GM18502 (cell line): ENCODE measurements around the gene TCOF1.

ENCODE experiments used
- ATAC-seq: cut with Tn5 transposase; IDR thresholded peaks from one replicate; pipeline ENCODE4 v1.9.1; 2021; ENCODE audit warnings: mild to moderate bottlenecking; ENCODE audit not compliant: unreplicated experiment, poor library complexity

TCOF1 gene

DNA sequence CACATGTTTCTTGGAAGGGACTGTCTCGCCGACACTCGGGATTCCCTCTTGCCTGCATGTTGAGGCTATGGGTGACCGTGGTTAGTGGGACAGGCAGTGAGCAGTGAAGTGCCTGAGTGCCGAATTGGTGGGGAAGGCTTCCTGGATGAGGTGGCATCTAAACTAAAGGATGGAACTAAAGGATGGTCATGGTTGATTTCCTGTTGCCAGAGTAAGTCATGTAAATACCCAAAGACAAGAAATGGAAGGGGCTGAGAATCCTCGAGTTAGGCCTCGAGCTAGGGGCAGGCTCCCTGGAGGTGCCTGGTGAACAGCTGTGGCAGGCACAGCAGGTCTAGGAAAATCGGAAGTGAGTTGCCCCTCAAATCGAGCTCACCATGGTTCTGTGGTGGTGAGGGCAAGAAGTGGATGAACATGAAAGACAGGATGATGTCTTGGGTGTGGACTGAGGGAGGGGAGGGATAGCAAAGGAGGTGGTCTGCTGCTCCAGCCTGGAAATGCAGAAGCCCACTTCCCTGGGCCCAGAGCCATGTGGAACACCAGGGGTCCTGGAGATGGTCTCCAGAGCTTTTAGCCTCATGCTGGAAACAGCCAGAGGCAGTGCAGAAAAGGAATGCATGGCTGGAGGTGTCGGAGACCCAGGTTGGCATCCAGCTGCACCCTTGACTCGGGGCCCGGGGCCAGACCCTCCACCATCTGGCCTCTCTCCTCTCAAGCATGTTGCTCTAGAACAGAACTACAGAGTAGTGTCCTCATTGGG lies 43.0 kb downstream of the TCOF1 start:
- no peak for ATAC-seq

DNA sequence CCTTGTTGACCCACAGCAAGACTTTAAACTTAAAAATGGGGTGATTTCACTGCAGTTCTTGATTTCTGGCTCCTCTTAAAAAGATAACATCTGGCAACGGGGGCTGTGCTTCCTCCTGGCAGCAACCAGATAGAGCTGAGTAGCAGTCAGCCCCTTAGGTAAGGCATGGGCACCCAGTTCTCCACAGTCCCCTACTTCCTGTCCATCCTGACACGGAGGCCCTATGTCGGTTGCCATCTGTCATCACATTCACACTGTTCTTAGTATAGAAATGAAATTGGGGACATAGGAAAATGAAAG lies 43.5 kb downstream of the TCOF1 start:
- ATAC-seq: no peak

DNA sequence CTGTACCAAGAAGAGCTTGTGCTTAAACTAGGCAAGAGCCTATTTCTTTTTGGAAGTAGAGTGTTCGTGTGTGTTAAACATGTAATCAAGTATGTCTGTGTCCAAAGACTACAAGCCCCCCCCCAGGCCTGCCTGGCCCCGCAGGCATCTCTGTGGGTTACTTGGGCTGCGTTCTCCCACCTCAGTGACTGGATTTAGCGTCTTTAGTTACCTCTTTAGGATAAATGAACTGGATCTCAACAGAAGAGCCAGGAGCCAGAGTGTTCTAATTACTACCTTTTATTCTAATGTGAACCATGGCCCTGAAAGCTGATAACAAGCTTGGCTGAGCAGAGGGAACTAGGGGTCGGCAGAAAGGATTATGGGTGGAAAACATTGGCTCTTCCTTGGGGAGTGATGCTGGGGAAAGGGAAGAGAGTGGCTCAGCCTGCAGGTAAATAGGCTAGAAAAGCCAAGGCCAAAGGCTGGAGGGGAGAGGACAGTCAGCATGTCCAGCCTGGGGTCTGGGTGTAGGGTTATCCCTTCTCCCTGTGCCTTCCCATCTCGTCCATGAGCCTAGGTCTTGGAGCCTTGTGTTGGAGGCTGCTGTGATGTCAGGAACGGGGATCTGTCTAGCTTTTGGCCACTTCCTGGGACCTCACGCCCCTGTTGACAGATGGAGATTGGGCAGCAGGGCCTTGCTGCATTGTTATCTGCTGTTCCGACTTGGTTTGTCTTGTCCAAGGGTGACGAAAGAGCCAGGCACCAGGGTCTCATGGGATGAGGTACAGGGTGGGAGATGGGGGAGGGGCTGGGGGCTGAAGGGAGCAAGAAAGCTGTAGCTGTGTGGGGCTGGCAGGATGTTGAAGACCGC lies 44.1 kb downstream of the TCOF1 start:
- ATAC-seq: no peak

DNA sequence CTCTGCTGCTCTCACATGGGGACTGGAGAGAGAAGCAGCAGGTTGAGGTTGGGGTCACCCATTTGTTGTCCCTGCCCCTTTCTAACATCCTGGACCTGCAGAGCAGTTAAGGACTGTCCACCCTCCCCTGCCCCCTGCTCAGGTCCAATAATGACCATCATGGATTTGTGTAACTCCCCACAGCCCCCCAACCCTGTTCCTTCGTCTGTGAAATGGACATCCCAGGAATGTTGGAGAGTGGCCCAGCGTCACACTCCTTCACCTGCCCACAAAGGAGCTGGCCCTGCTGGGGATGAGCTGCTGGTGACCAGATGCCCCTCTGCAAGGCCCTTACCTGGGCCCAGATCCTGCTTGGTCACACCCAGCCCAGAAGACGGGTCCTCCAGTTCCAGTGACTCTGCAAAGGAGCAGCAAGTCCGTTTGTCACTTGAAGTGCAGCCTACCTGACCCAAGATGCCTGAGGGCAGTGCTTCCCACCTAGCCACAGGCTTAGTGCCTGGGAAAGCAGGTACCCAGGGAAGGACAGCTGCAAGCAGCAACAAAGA lies 44.8 kb downstream of the TCOF1 start:
- no peak for ATAC-seq

DNA sequence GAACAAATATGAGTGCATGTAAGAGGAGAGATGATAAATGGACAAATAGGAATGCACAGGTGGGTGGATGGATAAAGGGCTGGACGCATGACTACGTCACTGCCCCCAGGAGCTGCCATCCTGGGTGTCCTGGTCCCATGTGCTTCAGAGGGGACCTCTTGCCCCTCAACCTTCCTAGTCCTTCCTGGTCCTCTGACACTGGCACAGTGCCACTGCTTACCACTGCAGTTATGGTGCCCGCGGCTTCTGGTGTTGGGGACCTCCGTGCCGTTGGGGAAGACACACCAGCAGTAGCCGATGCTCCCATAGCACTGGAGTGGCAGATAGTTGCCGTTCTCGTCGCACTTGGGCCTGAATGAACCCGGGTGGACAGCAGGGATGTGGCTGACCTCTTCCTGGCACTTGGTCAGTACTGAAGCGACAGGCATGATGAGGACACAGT lies 45.4 kb downstream of the TCOF1 start:
- no peak for ATAC-seq

DNA sequence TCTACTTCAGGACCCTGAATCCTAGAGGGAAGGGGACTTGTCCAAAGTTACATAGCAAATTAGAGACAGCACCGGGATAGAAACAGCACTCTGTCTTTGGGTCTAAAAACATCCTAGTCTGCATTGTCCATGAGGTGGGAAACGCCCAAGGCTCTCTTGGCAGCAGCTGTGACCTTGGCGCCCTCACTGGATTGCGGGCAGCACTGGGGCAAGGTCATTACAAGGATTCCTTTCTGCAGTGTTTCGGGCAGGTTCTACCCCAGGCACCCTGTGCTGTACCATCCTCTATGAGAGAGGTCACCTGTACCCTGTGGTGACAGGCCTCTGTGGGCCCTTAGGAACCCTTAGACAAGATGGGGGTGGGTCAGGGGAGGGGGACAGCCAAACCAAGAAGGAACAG lies 46.6 kb downstream of the TCOF1 start:
- ATAC-seq: no peak

DNA sequence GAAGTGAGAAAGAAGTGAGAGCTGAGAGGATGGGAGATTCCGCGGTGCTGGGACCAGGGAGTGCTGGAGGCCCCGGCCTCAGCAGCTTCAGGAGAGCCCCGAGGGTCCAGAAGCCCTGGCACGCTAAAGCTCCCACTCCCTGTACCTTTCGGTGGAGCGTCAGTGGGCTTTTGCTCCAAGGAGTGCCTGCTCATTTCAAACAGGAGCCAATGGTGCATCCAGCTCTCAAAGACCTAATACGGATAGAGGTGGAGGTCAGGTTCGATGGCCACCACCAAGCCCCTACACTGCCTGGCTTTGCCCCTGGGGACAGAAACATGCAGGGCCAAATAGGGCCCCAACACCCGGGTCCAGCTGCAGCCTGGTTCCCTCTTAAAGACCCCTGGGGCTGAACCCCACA lies 47.0 kb downstream of the TCOF1 start:
- no peak for ATAC-seq

DNA sequence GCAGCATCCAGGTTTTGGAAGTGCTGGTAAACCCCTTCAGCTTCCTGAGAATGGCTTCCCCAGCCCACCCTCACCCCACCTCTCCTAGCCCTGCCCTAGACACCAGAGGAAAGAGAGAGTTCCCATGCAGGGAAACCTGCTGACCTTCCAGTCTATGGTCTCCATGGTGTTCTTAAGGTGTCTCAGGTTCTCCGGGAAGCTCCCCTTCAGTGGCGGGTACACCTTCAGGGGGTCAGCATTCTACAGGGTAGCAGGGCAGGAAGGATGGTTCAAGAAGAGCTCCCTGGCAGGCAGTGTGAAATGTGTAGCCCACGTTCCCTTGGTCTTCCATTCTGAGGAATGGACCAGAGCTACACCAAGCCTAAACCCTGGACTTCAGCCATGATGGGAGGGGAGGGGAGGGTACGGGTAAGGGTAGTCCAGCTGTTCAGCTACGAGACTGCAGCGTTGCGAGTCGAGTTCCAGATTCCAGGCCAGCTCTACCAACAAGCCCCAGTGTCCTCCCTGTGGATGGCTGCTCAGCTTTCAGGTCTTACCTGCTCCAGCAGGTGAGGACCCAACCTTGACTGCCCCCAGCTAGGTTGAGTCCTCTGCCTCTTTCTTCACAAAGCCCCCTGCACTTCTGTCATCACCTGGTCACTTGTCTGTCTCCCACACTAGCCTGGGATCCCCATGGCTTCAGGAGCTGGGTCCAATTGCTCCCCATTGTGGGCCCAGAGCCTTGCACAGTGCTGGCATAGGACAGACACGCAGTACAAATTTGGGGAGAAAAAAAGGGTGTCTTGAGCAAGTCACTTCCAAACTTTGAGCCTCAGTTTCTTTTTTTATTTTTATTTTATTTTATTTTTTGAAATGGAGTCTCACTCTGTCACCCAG lies 47.7 kb downstream of the TCOF1 start:
- ATAC-seq: no peak

DNA sequence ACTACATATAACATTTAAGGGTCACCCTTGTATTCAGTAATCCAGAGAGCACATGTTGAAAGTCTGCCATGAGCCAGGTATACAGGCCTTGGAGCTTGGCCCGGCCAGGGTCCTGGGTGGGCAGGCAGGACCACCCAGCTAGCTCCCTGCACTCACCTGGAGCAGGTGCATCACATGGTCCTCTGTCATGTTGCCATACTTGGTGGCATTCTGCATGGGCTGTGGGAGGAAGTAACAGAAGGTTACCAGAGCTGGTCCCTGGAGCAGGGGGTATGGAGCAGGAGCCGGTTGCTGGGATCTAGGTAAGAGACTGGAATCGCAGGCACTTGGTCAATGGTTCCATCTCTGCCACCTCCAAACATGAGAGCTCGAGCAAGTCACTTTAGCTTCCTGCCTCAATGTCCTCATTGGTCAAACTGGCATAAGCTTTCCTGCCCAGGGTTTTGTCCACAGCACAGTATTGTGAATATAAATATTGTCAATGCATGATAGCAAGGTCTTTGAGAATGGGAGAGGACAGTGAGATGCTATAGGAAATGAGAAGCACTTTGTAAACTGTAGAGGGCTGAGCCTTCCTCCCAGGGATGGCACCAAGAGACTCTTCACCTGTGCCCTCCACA lies 48.7 kb downstream of the TCOF1 start:
- ATAC-seq: no peak

DNA sequence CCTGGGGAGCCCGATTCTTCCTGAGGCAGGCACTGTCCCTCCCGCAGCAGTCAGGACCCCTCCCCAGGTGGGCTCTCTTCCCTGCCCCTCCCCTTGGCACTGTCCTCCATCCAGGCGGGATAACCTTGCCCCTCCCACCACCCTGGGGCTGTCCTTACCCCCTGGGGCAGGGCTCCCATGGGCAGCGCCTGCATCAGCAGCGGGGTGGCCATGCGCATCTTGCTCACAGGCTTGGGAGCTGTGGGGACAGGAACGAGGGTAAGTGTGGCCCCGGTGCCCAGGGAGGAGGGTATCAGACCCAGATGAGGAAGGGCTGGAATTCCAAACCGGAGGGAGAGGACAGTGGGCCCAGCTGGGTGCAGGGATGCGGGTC lies 49.2 kb downstream of the TCOF1 start:
- ATAC-seq: no peak

DNA sequence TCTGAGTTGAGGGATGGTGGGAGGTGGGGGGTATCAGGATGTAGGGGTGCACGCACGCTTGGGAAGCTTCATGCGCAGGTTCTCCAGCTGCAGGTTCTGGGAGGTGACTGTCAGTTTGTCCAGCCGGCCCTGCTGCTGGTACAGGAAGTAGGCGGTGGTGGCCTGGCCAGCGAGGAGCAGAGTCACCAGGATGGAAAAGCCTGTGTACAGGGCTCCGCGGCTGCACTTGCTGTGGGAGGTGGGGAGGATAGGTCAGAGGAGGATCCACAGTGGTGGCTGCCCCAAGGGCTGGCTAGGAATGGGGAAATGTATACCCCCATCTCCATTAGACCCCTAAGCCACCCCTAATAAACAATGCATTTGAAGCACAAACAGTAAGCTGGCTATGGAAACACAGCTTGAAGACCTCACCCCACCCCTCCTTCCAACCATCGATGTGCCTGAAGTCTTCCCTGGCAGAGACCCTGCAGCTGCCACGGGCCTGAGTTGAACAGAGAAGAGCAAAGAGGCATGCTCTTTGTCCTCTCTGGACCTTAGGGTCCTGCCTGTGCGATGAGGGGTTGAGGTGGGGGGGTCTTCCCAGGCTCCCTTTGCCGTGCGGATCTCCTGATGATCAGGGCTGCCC lies 49.7 kb downstream of the TCOF1 start:
- ATAC-seq: no peak

DNA sequence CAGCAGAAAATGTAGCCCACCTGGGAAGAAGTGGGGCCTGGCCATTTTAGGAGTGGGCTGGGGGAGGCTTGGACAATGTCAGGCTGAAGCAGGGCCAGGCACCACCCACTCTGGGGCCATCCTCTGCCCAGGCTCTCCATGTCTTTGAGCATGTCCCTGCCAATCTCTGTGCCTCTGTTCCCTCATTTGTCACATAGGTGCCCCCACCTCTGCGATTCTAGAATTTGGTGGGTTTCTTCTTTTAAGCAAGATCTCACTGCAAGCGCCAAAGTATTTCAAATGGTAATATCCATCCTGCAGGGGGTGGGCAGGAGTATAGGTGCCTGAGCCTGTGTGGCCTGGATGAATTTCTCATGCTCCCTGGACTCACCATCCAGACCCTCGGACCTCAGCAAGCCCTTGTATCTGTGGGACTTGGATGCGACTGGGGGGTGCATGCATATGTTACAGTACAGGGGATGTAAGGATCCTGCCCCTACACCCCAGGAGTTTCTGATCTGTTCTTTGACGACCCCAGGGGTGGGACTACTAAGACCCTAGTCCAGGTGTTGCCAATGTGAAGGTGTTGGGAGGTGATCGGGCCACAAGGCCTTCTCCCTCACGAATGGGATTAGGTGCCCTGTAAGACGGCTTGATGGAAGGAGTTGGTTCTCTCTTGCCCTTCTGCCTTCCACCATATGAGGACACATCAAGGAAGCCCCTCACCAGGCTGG lies 50.9 kb downstream of the TCOF1 start:
- no peak for ATAC-seq

DNA sequence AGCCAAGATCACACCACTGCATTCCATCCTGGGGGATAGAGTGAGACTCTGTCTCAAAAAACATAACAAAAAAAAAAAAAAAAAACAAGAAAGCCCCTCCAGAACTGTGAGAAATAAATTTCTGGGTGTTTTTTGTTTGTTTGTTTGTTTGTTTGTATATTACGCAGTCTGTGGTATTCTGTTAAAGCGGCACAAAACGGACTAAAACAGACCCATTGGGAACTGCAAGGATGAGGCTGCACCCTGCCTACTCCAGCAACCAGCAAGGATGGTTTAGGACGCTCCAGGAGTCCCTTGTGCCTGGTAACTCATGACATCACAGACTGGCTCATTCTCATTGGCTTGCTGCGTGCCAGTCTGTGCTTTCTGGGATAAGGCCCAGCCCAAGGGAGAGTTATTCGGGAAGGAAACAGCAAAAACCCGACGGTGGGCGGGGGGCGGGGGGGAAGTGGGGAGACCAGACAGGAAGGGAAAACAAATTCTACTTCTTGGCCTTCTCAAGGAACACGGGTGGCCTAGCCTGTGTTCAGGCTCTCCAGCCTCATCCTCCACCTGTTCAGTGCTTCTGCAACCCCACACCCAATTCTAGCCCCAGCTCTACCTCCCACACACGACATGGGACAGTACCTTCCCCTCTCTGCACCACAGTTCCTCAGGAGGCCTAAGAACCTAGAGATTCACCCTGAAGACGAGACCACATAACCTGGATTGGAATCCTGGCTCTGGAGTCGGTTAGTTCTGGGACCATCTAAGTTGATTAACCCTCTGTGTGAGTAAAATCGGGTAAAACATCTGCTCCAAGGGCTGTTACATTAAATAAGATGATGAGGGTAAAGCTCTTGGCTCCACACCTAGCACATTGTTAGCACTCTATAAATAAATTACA lies 52.4 kb downstream of the TCOF1 start:
- peak; percentile 32 for ATAC-seq

DNA sequence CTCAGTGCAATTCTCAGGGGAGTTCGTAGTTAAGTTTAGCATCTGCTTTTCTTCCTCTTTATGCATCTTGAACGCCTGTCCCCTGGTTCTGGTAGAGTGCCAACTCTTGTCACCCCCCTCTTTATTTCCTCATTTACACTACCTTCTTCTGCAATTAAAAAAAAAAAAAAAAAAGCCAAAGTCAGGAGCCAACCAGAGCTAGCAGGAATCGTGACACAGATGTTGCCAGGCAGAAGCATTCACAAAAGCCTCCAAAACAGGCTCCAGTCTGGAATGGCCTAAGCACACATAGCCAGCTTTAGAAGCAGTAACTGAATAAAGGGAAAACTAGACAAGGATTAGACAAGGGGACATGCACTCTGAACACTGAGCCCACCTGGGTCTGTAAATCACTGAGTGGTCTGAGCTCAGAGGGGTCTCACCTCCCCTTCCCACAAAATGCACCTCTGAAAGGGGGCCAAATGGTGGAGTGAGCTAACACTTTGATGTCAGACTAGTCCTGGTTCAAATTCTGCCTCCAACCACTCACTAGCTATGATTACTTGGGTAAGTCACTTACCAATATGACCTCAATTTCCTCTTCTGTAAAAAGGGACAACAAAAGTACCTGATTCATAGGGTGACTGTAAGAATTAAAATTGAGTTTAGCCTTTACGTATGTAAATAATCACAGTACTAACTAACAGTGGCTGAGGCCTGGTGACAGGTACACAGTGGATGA lies 53.2 kb downstream of the TCOF1 start:
- no peak for ATAC-seq

DNA sequence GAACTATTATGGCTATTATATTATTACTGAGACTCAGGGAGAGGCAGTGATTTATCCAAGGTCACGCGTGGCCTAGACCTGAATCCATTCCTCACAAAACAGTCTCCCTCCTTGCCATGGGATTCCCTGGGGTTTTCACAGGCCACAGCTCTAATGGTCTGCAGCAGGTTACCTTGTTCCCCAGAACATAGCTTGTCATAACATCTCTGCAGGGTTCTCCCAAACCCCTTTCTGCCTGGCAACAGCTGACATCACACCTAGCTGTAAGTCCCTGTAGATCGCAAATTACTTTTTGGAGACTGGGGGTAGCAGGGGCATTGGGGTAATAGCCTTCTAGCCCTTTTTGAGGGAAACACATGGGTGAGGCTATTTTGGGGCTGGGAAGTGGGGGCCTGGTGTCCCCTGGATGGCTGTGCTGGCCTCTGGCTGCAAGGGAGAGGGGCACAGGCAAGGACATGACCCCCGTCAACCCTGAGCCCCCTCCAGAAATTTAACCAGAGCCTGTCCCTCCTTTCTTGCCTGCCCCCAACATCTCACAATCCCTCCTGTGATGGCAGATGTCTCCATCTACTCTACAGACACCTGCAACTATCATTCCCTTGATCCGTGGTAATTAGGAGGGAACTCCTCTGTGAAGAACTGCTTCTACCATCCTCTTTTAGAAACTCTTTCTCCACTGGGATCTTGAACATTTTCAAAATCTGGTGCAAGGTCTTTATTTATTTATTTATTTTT lies 53.9 kb downstream of the TCOF1 start:
- ATAC-seq: peak; percentile 17

DNA sequence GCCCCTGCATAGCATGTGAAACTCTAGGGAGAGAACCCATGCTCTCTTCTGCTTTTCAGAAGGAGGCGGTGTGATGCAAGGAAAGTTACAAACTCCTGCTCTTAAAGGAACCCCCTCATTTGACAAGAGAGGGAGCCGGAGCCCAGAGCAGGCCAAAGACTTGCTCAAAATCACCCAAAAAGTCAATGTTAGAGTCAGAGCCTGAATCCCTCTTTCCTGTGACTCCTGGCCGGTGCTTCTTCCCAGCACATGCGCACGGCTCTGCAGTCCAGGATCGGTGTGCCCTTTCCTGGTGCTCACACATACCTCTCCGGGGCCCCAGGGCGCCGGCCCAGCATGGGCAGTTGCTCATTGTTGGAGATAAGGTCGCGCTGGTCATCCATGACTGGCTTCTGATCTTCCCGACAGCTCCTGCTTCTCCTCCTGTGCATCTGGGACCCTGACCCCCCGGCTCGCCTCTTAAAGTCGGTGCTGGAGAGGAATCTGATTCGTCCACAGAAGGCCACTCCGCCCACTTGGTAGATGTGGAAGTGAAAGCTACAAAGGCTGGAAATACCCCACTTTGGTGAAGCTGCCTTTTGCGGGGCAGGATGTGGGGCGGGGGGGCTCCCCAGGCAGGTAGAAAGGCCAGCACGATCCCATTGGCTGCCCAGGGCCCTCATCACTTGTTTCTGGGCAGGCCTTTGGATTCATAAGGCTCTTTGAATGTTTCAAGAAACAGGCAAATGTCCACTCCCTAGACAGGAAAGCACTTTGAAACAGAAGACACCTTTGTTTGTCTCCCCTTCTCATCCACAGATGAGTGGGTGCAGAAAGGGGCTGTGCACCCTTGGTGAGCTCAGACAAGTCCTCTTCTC lies 55.0 kb downstream of the TCOF1 start, which contains the start of gene CD74:
CD74 (minus strand) TSS at position 592 of the 857 bp plus-strand sequence; CDS start at position 431, 161 bp downstream.
- peak; percentile 79 for ATAC-seq
